Fibroblast of skin of left quadriceps (primary cell): ENCODE measurements around the gene HOXB6.

Source experiments
- DNase-seq, 2 experiments: peaks; one replicate each; pipeline ENCODE4 v3.0.0-alpha.2; 2013; ENCODE audit warnings: low read depth in 2 of 2

HOXB6 gene

GRCh38 chr17:48634493-48635208, 29.9 kb upstream of the HOXB6 start:
- no peak for DNase-seq

GRCh38 chr17:48633266-48633677, 28.5 kb upstream of the HOXB6 start:
- no peak for DNase-seq

- no peak for DNase-seq
Observed at GRCh38 chr17:48632579-48633265, 27.9 kb upstream of the HOXB6 start.

GRCh38 chr17:48631693-48632578, 27.1 kb upstream of the HOXB6 start:
- DNase-seq: no peak

GRCh38 chr17:48630925-48631692, 26.3 kb upstream of the HOXB6 start:
- DNase-seq: no peak

- DNase-seq: no peak
Observed at GRCh38 chr17:48630009-48630924, 25.5 kb upstream of the HOXB6 start.

- DNase-seq: no peak
Observed at GRCh38 chr17:48629411-48629759, 24.6 kb upstream of the HOXB6 start.

GRCh38 chr17:48628649-48629410, 24.0 kb upstream of the HOXB6 start:
- DNase-seq: no peak

- no peak for DNase-seq
Observed at GRCh38 chr17:48627623-48628521, 23.1 kb upstream of the HOXB6 start.

GRCh38 chr17:48627118-48627597, 22.4 kb upstream of the HOXB6 start:
- DNase-seq: no peak

- no peak for DNase-seq
Observed at GRCh38 chr17:48626245-48627117, 21.7 kb upstream of the HOXB6 start, which contains the start of gene HOXB9. Gene HOXB9 (minus strand): TSS chr17:48626358. CDS start chr17:48626269, 89 bp downstream.

GRCh38 chr17:48625495-48626244, 20.9 kb upstream of the HOXB6 start:
- no peak for DNase-seq

- no peak for DNase-seq
Observed at GRCh38 chr17:48624544-48625494, 20.0 kb upstream of the HOXB6 start.

GRCh38 chr17:48624118-48624517, 19.3 kb upstream of the HOXB6 start:
- no peak for DNase-seq

GRCh38 chr17:48623583-48623982, 18.8 kb upstream of the HOXB6 start:
- no peak for DNase-seq

- DNase-seq: no peak
Observed at GRCh38 chr17:48622857-48623256, 18.1 kb upstream of the HOXB6 start.
